GM19455 (cell line): ENCODE data around the gene GPR137.
A peak's percentile ranks its signal among the peaks of the same experiment; 100 is the strongest.

Experiments used
- ATAC-seq: cut with Tn5 transposase; IDR thresholded peaks from one replicate; pipeline ENCODE4 v1.9.1; 2021; ENCODE audit not compliant: unreplicated experiment

The GPR137 gene

GRCh38 chr11:64284048-64284961 lies 1.3 kb upstream of the GPR137 start, which contains the start of gene BAD:
Gene BAD (minus strand): TSS chr11:64284665. CDS start chr11:64284368, 297 bp downstream.
- ATAC-seq = peak; percentile 71

- ATAC-seq = no peak
These were observed 495 bp downstream of the GPR137 start for GRCh38 chr11:64285885-64286800.

- ATAC-seq = no peak
These were observed 1.1 kb downstream of the GPR137 start for GRCh38 chr11:64286801-64287159.

DNA sequence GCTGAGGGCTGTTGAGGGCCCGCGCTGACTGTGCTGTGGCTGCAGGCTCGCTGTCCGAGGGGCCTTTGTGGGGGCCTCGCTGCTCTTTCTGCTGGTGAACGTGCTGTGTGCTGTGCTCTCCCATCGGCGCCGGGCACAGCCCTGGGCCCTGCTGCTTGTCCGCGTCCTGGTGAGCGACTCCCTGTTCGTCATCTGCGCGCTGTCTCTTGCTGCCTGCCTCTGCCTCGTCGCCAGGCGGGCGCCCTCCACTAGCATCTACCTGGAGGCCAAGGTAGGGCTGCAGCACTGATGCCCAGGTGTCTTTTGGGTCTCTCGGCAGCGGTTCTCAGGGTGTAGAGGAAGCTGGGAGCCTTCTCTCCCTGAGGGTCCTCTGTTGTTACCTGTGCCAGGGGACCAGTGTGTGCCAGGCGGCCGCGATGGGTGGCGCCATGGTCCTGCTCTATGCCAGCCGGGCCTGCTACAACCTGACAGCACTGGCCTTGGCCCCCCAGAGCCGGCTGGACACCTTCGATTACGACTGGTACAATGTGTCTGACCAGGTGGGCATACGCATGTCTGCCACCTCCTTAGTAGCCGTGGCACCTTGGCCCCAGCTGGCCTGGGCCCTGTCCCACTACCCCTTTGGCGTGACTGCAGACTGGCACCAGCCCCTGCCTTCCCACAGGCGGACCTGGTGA lies 2.2 kb downstream of the GPR137 start:
- ATAC-seq = no peak

DNA sequence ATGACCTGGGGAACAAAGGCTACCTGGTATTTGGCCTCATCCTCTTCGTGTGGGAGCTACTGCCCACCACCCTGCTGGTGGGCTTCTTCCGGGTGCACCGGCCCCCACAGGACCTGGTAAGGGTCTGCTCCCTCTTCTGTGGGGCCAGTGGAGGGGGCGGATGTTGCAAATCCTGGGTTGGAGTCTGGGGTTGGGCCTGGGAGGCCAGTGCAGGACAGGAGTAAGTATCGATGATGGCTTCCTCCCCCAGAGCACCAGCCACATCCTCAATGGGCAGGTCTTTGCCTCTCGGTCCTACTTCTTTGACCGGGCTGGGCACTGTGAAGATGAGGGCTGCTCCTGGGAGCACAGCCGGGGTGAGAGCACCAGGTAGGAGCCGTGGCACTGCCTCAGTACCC lies 2.7 kb downstream of the GPR137 start:
- ATAC-seq = no peak

DNA sequence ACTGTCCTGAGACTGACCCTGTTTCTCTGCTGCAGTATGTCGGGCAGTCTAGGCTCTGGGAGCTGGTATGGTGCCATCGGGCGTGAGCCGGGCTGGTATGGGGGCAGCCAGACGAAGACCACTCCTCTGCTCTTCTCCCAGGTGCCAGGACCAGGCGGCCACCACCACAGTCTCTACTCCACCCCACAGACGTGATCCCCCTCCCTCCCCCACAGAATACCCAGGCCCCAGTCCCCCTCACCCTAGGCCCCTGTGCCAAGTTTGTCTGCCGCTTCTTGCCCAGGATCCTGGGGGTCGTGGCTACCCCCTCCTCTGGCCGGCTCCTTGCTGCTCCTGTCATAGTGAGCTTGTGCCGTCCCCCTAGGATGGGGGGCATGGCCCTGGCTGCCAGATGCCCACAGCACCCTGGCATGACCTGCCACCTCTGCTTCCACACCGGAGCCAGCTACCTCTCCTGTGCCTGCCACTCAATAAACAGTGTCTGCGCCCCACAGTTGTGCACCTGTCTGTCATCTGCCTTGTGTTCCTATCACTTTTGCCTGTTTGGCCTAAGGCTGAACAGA lies 3.4 kb downstream of the GPR137 start:
- no peak for ATAC-seq

DNA sequence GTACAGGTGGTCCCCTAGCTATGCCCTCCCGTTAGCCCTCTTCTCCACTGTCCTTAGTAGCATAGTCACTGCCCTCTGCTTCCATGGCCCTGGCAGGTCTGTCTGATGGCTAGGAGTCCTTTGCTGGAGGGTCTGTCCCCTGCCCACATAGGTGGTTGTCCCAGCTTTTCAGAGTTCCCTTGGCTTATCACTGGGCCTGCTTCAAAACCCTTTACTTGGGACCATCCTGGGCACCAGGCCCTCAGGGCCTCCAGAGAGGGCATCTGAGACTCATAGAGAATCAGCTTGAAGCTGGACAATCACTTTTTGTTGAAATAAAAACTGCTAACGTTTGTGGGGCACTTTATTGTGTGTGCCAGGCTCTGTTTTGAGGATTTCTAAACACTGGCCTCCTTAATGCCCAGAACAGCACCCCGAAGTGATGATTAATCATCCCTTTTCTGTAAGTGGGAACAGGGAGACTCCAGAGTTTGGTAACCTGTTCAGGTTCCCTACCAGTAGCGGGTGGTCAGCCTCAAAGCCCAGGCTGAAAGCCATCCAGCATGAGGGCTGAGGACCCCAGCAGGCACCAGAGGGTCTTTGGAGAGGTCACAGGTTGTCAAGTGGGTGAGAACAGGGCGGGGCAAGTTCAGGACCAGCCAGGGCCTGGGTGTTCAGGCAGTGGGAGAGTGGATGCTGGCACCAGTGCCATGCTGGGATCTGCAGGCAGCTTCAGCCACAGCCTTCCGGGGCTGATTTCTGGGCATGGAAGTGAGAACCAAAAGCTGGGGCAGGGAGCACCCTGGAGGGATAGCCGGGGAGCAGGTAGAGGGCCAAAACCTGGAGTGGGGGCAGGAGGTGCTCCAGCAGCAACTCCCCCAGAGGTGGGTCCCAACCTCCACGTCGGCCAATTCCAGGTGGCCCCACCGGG lies 5.0 kb downstream of the GPR137 start:
- no peak for ATAC-seq

DNA sequence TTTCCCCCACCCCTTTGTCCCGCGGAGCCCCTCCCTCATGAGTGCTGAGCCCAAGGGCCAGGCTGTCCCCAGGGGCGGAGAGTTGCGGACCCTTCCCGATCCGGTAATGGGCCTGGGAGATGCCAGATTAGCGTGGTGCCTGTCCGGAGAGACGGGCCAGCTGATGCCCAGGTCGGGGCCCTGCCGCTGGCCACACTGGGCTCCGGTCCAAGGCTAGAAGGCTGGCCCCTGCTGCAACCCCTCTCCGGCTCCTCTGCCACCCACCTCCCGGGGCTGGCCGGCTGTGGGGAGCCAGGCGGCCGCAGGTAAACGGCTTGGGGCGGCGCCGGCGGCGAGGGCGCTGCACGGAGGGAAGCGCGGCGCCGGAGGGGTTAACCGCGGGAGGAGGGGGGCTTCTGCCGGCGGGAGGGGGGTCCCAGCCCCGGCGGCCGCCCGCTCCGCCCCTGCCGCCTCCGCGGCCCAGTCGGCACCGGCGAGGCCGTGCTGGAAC lies 5.7 kb downstream of the GPR137 start, which contains the start of gene KCNK4:
TSS of gene KCNK4 (plus strand) at position 41 of the 490 bp plus-strand sequence. CDS start 1,717 bp downstream, outside the sequence.
- ATAC-seq = no peak

- no peak for ATAC-seq
These were observed 6.3 kb downstream of the GPR137 start for GRCh38 chr11:64291752-64292459.

GRCh38 chr11:64292460-64293254 lies 7.0 kb downstream of the GPR137 start:
- ATAC-seq = no peak

DNA sequence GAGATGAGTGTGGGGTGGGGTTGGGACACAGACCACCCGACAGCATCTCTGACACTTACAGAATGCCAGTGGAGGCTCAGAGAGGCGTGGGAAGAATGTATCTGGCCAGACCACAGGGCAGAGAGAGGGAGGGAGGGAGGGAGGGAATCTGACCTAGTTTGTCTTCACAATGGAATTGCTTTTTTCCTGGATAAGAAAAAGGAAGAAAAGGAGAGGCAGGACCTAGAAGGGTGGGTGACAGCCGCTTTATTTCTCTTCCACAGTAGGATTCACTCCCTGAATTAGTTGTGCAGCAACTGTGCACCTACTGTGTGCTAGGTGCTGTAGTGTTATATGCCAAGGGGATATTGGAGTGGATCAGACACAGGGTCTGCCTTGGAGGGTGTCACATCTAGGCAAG lies 9.1 kb downstream of the GPR137 start:
- no peak for ATAC-seq

DNA sequence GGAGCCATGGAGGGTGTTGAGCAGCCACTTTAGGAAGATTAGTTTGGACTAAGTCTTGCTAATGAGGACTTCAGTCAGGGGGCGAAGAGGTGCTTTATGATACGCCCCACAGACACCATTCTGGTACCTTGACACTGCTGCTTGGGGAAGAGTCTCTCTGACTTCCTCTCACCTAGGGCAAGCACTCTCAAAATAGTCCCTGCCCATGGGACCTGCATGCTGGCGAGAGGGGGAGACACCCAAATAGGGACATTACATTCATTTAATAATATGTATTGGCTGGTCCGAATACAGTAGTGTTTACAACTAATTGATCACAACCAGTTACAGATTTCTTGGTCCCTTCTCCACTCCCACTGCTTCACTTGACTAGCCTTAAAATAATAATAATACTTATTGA lies 10.1 kb downstream of the GPR137 start:
- ATAC-seq = no peak

DNA sequence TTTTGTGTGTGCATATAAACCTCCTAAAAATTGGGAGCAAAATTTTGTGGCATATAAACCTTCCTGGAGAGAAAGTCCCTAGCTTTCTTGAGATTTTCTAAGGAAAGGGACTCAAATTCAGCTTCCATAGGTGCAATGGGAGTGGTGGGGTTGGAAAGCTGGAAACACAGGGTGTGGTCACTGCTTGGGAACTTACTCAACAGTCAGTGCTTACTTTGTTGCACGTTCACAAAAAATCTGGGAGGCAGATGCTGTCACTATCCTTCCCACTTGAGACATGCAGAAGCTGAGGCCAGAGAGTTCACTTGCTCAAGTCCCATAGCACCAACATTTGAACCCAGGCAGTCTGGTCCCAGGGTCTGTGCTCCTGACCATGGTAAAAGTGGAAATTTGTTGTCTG lies 10.6 kb downstream of the GPR137 start:
- ATAC-seq = no peak

GRCh38 chr11:64296830-64297698 lies 11.4 kb downstream of the GPR137 start:
- ATAC-seq = no peak

DNA sequence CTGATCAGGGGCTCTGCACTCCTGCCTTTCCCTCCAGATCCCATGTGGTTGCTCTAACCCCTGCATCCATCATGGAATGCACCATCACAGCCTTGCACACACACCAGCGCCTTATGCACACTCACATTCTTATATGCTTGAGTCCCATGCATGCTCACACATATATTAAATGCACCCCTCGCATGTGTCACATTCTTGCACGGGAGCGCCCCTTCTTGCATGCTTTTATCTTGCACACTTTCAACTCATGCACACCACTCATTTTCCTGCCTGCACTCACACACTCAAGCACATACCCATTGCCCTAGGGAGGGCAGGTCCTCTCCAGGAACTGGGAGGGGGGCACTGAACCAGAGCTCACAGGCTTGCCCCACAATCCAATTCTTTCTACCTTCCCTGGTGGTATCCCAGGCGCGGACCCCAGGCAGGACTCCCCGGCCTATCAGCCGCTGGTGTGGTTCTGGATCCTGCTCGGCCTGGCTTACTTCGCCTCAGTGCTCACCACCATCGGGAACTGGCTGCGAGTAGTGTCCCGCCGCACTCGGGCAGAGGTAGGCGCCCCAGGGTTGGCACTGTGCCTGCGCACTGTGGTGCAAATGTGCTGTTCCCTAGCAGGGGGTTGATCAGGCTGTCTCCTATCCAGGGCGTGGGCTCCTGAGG lies 12.2 kb downstream of the GPR137 start:
- no peak for ATAC-seq

- no peak for ATAC-seq
These were observed 13.6 kb downstream of the GPR137 start for GRCh38 chr11:64298966-64299846.
